Ammon's horn (tissue), 1 donor: ENCODE results near the gene RFPL1.

ENCODE experiments used
- DNase-seq: peaks from one replicate; pipeline ENCODE4 v3.0.0-alpha.2; 2016; ENCODE audit warnings: low spot score

Gene RFPL1

DNA sequence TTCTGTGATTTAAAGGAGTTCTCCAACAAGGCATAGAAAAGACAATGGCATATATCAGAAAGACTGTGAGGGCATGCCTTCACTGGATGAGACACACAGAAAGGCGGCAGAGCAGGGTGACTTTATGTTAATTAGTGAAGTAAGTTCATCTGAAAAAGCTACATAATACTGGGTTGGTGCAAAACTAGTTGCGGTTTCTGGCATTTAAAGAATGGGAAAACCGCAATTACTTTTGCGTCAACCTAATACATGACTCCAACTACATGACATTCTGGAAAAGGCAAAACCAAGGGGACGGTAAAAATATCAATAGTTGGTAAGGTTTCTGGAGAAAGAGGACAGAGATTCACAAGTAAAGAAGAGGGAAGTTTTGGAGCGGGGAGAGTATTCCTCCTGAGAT, 5.1 kb downstream of the RFPL1 start:
- no peak for DNase-seq

DNA sequence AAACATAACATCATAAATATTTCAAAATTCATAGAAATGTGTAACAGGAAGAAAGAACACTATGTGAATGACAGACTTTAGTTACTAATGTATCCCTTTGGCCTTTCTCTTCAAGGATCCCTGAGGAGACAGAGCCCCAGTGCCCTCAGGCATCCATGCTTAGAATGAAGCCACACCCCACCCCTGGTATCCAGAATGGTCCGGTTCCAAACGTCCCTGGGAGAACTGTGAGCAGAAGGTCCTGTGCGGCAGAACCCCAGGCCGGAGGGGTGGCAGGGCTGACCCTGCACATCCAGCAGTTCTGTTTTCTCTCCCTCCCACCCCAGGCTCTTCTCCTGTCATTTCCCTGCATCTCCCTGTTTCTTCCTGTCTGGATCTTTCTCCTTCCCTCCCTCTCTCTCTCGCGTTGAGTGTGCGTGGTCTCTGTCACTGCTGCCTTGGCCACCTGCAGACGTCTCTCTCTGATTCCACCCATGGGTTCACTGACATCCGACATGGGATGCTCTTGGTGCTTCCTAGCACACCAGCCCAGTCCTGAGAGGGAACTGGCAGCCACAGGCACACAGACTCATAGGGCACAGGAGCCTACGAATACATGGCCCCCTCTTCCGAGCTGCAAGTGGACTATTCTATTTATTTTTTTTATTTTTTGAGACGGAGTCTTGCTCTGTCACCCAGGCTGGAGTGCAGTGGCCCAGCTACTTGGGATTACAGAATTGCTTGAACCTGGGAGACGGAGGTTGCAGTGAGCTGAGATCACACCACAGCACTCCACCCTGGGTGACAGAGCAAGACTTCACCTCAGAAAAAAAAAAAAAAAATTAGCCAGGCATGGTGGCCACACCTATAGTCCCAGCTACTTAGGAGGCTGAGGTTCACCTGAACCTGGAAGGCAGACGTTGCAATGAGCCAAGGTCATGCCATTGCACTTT, 5.7 kb downstream of the RFPL1 start:
- DNase-seq = no peak

DNA sequence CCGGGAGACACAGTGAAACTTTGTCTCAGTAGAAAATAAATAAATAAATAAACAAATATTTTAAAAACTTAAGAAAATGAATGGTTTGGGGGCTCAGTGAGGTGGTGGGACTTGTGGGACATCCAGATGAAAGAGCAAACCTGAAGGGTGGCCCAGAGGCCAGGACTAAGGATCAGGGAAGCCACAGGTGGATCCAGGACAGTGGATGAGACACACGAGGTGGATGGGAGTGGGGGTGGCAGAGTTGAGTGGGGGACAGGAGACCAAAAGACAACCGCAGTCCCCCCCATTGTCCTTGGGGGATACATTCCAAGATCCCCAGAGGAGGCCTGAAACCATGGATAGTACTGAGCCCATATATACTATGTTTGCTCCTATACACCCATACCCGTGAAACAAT, 7.1 kb downstream of the RFPL1 start:
- DNase-seq = no peak

DNA sequence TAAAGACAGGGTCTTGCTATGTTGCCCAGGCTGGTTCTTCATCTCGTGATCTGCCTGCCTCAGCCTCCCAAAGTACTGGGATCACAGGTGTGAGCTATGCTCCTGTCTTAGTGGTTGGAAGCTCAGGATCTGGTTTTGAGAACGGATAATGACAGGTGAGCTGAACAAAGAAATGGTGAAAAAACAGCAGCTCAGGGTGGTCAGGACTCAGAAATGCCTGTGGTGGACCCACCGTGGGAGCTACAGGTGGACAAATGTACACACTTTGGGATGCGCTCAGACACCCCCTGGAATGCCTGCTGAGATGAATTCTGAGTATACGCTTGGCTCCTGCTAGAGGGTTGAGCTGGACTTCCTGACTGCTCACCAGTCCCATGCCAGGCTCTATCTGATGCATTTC, 9.5 kb downstream of the RFPL1 start:
- no peak for DNase-seq

DNA sequence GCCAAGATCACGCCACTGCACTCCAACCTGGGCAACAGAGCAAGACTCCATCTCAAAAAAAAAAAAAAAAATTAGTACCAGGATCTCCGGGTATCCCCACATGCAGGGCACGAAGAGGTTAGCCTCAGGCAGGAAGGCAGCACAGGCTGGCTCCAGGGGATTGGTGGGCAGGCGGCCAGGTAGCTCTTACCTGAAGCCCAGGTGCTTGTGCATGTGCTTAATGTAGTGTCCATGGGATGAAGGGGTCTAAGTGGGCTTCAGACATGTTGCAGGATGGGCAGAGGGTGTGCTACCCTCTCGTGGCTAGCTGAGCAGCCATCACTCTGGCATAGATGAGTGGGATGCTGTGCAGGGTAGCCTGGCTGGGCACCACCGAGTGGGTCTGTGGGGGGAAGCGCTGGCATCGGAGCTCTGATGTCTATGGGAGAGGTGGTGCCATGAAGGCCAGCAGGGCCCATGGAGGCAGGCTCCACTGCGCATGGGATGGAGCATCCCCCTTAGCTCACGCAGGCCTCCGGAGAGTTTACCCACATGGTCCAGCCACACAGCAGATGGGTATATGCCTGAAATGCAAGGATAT, 11.0 kb downstream of the RFPL1 start:
- no peak for DNase-seq

DNA sequence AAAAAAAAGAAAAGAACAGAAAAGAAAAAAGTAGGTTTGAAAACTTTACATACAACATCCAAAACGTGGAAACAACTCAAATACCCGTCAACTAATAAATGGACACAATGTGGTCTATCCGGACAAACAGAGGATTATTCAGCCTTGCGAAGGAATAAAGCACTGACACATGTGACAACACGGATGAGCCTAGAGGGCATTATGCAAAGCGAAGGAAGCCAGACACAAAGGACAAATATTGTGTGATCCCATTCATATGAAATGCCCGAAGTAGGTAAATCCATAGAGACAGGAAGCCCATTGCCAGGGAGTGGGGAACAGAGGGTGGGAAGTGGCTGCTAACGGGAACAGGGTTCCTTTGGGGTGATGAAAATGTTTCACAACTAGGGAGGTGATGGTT, 11.8 kb downstream of the RFPL1 start:
- no peak for DNase-seq

DNA sequence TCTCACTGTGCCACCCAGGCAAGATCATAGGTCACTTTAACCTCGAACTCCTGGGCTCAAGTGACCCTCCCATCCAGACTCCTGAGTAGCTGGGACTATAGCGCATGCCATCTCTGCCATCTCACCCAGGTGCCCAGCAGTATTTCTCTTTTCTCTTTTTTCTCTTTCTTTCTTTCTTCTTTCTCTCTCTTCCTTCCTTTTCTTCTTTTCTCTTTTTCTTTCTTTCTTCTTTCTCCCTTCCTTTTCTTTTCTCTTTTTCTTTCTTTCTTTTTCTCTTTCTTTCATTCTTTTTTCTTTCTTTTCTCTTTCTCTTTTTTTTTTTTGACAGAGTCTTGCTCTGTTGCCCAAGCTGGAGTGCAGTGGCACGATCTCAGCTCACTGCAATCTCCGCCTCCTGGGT, 13.5 kb downstream of the RFPL1 start:
- DNase-seq = no peak

DNA sequence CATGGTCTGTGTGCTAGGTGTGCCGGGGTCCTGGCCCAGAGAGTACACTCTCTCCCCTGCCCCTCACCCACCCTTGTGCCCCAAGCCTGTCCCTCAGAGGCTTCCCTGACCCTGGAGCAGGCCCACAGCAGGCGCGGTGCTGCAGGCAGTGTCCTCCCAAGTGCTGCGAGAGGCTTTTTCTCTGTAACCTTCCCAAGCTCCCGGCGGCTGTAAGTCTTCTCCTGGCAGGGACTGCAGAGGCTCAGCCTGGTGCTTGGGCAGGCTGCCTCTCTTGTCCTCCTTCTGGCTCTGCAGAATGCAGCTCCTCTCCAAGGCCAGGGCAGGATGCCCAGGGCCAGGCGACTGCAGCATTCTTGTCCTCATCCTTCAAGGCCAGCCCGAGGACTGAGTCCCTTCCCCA, 15.9 kb downstream of the RFPL1 start:
- peak; percentile 69 for DNase-seq

DNA sequence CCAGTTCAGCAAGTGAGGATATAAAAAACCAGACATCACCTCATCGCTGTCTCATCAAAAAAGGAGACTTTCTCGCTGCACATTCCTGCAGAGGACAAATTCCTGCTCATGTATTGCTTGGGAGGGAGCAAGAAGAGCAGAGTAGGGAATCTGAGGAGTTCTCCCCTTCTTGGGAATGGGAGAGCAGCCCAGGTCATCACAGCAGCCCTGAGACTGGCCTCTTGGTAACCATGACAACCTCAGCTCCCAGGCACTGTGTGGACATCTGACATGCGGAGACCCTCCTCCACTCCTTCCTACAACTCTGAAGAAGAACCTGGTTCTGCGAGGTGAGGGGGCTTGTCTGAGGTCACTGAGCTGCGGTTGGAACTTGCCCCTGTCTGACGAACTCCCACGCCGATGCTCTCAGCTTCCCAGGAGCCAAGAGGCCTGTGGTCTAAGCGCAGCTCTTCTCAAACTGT, 17.9 kb downstream of the RFPL1 start:
- no peak for DNase-seq

DNA sequence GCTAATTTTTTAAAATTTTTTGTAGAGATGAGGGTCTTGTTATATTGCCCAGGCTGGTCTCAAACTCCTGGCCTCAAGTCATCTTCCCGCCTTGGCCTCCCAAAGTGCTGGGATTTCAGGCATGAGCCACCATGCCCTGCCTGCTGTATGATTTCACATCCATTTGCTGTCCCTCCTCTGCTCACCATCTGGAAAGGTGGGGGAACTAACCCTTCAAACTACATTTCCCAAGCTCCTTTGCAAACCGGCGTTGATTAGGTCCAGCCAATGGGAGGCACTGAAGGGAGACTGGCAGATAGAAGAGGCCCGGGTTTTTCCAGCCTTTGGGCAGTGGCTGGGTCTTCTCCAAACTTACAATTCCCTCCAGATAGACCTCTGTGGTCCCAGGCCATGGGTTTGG, 19.3 kb downstream of the RFPL1 start:
- DNase-seq = no peak

DNA sequence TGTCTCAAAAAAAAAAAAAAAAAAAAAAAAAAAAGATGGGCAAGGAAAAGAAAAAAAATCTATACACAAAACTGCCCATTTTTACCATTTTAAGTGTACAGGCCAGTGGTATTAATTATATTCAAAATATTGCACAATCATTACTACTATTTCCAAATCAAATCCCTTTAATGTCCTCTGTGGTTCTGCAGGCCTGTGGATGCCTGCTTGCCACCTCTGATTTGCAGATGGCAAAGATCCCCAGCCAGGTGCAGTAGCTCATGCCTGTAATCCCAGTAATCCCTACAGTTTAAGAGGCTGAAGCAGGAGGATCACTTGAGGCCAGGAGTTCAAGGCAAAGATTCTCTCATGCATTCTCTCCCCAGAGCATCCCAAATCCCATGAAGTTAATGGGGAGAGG, 20.2 kb downstream of the RFPL1 start:
- DNase-seq = no peak

DNA sequence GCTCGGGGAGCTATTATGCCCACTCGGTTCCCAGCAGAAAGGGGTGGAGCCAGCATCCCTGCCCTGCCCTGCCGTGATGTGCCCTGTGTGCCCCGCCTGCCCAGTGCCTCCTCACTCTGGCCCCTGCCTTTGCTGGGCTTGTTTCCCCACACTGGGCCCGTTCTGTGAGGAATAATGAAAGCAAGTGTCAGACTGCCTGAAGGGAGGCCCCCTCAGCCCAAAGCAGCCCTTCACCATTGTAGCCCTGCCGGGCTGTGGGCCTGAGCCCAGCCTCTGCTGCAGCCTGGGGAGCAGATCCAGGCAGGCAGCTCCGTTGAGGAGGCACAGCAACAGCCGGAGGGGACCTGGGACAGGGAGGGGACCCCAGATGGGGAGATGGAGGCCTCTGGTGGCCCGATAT, 21.4 kb downstream of the RFPL1 start:
- DNase-seq = no peak

DNA sequence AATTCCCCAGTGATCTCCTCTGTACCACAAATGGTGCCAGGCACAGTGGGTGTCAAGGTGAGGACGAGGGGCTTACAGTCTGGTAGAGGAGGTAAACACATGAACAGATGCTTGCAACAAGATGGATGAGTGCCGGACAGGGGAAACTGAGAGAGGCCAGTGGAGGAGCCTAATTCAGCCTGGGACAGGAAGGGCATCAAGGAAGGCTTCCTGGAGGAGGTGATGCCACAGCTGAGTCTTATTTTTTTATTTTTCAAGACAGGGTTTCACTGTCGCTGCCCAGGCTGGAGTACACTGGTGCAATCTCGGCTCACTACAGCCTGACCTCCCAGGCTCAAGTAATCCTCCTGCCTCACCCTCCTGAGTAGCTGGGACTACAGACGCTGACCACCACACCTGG, 22.9 kb downstream of the RFPL1 start:
- DNase-seq = no peak

DNA sequence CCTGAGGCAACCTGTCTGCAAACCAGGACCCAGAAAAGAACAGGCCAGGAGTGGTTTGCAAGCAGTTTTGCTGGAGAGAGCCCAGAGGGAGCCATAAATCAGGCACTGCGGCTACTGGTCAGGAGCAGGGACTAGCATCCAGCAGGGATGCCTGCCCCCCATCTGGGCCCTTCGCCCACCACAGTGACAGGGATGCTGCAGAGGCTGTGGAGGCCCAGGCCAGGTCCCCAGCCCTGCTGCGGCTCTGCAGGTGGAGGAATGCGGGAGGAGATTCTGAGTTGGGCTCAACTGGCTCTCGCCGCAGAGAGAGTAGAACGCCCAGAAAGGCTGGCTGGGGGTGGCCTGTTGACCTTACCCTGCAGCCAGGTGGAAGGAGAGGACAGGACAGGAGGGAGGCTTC, 25.2 kb downstream of the RFPL1 start:
- DNase-seq = no peak

DNA sequence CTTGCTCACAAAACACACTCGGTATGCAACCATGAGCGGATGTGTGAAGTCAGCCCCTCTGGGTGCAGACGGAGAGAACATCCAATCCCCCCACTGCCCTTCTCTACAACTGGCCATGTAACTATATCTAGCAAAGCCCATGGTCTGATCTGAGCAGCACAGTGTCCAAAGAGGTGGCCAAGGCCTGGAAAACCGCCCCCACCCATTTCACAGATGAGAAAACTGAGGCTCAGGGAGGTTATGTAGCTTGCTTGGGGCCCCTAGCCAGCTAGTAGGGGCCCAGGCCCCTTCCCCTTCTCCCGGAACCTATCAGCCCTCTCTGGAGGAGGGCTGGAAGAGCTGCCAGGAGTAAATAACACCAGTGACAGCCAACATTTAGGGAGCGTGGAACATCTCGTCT, 26.2 kb downstream of the RFPL1 start:
- no peak for DNase-seq

DNA sequence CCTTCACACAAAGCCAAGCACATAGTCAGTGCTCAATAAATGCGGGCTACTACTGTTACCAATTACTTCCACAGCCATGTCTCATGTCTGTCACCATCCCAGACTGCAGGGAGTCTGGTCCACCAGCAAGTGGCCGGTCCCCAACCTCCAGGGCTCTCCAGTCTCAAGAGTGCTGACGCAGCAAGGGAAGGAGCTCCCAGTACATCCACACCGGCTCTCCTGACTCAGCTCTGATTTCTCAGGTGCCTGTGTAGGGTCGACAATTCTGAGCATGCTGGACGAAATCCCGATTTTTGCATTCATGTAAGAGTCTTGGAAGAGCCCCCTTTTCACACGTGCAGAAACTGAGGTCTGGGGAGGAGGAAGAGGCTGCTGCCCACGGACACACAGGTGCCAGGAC, 31.4 kb downstream of the RFPL1 start:
- no peak for DNase-seq

DNA sequence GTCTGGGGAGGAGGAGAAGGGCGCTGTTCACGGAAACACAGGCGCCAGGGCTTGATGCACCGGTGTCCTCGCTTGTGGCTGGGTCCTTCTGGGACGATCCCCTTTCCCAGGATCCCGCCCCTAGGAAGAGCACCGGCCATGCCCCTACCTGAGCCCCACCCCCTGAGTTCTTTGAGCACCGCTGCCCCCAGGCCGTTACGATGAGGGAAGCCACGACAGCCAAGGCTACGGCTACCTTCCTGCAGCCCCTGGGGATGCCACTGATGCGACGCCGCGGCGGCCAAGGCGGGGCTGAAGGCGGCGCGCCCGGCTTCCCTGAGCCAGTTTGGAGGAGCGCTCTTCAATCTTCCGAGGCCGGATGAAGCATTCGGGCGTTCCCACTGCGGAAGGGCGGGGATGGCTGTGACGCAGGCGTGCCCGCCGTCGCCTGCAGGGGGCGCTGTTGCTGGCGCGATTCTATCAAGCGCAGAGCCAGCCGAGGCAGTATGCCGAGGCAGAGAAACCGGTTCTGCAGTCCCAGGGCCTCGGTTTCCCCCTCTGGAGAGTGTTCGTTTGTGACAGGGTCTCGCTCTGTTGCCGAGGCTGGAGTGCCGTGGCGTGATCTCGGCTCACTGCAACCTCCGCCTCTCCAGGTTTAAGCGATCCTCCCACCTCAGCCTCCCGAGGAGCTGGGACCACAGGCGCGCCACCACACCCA, 31.9 kb downstream of the RFPL1 start:
- DNase-seq = no peak

DNA sequence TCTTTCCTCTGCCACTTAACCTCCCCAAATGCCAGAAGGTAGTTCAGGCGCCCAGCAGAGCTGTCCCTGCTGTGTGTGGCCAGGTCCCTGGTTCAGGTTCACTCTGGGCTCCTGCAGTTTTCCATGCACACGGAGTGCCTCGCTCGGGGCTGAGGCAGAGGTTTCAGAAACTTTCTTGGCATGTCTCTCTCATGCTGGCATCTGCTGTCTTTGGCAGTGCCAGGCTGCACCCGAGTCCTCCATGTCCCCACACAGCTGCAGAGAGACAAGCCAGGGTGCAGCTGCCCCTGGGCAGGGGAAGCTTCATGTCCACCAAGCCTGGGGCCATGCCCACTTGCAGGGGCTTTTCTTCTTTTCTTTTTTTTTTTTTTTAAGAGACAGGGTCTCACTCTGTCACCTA, 34.6 kb downstream of the RFPL1 start:
- DNase-seq = no peak

DNA sequence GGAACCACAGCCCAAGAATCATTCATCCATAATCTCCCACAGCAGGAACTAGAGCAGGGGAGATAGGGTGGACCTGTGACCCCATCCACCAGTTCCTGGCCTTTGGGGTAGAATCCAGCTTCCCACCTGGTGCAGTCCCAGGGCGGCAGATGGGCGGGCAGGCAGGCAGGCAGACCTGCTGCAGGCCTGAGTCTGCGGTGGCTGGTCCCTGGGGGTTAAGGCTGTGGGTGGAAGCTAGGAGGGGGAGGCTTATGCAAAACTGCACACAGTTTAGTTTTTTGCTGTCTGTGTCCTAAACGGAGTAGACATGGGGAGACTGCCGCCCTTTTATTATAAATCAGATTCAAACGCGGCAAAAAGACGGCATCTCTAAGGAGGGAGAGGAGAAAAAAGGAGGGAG, 37.2 kb downstream of the RFPL1 start:
- no peak for DNase-seq

DNA sequence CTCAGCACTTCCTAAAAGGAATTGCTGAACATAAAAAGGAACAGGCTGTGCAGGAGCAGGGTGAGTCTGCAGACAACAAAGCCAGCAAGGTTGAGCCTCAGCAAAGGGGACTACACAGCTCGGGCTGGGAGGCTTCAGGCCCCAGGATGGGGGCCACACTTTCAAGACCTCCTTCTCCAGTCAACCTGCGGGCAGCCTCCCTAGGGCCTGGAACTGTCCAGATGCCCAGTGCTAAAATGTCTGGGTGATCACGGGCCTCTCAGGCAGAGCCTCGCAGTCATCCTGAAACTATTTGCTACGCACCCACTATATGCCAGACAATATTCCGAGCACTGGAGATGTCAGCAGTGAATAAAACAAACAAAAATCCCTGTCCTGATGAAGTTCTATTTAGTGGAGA, 37.7 kb downstream of the RFPL1 start:
- no peak for DNase-seq

DNA sequence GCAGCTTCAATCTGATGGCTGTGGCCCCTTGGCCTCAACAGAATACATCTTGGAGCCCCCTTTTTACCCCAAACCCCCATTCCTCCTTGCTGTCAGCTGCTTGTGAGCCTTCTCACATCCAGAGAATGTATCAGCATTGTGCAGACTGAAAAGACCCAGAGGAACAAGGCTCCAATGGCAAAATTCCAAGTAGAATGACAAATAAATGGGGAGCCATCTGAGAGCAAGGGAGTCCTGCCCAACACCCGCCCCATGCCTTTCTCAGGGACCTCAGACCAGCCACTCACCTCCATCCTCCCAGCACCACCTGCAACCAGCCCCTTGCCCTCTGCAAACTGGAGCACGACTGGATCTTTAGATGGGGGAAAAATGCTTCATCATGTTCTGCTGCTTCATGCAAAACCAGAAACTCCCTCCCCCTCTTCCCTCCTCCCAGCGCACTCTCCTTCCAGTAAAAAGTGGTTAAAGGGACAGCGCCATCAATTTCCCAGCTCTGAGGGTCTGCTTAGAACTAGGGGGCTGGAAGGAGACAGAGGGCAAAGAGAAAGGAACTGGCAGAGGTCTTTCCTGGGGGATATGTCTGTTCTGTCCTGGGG, 39.4 kb downstream of the RFPL1 start:
- peak; percentile 42 for DNase-seq
